Measurements from ENCODE around the gene TEC.

DNA sequence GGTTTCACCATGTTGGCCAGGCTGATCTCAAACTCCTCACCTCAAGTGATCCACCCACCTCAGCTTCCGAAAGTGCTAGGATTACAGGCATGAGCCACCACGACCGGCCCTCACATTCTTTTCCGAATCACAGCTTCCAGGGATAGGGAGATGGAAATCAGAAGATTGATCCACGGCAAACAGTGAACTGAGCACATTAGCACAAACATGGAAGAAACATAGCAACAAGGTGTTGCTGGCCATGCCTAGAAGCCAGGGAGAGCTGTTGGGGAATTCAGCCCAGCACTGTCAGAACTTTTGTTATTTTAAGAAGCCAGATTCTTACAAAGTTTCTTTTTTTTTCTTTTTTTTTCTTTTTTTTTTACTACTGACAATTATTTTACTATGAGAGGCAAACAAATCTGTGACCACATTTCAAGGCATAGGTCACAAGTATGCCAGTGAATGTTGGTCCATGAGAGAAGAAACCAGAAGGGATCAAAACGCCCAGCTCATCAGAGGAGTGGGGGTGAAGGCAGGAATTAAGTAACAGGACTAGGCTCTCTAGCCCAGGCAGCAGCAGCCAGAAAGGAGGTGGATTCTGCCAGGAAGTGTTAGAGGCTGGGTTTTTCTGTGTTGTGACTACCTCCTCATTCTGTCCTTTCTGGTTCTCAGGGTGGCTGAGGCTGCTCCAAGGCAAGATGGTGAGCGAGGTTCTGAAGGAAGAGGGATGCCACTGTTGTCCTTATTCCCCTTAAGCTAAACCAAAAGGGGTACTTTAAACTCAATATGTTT lies 44.1 kb downstream of the TEC start:
- TF ChIP-seq POLR2AphosphoS5 (IDR thresholded peaks at IDR 0.05; ENCODE audit: borderline replicate concordance, low read depth, low read length) (no peak), EZH2 (IDR thresholded peaks at IDR 0.05) (no peak), FOXP2 (optimal IDR thresholded peaks at IDR 0.05; ENCODE audit: control extremely low read depth, extremely low read length, insufficient read depth) (no peak)
